ENCODE results near the gene LENG9.

Gene LENG9

DNA sequence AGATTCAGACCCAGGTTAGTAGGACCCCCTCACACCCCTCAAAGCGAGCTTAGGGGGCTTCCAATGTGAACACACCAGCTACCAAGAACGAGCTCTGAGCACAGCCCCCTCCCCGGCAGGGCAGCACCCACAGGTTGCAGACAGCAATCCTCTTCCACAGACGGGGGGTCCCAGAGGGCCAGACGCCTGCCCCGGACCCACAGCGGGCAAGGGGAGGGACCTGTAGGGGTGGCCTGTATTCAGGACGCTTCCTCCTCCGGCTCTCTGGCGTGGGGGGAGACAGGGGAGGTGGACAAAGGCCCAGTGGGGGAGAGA lies 43.6 kb downstream of the LENG9 start:
- no peak for DNase-seq

DNA sequence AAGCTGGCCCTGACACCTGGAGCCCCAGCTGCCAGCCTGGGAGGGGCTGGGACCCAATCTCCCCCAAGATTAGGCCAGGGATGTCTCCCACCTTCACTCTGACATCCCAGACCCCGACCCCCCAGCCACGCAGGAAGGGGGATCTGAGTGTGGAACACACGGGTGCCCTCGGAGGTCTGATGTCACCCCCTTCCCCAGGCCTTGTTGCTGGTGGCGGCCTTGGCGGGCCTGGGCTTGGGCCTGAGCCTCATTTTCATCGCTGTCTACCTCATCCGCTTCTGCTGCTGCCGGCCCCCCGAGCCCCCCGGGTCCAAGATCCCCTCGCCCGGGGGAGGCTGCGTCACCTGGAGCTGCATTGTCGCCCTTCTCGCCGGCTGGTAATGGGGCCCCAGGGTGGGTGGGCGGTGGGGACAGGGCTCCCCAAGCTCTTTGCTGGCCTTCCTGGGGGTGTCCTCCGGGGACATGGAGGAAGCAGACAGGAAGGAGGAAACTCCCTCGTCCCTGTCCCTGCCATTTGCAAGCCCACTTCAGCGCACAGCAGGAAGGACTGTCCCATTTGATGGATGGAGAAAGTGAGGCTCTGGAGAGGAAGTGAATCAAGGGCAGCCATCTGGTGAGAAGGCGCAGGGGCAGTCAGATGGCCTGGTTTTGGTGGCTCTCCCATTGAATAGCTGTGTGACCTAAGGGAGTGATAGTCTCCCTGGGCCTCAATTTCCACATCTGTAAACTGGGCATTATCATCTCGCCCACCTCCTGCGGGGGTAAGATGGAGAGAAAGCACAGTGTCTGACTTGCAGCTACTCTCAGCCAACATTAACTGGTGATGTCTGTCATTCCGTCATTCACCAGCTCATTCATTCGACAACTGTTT lies 44.4 kb downstream of the LENG9 start:
- DNase-seq, result no peak

DNA sequence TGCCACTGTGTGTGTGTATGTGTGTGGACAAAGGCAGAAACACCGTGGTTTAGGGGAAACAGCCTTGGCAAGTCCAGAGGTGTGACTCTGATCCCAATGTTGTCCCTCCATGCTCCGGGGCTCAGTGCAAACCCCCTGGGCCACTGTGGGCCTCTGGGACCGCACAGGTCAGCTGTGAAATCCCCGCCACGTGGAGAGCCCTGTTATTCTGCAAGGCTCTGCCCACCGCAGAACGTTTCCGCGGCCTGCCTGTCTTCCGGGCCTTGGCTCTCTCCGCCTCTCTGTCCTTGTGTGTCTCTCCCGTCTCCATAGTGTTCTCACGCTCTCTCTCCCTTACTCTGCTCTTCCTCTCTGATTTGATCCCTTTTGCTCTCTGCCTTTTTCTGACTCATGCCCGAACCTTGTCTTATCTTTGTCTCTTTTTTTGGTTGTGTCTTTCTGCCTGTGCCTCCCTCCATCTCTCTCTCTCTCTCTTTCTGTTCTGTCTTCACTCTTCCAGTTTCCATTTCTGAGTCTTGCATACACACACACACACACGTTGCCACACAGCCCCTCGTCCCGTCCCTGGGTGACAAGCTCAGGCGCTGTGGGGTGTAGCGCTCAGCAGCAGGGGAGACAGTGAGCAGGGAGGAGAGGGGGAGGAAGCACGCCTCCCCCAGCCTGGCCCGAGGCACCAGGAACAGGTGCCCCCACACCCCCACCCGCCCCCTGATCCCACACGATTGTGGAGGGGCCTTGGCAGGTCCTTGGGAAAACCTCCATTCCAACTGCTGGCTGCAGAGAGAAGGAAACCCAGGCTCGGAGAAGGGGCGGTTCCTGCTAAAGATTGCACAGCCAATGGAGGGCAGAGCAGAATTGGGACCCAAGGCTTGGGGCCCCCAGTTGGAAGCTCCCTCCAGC lies 45.3 kb downstream of the LENG9 start:
- no peak for DNase-seq

DNA sequence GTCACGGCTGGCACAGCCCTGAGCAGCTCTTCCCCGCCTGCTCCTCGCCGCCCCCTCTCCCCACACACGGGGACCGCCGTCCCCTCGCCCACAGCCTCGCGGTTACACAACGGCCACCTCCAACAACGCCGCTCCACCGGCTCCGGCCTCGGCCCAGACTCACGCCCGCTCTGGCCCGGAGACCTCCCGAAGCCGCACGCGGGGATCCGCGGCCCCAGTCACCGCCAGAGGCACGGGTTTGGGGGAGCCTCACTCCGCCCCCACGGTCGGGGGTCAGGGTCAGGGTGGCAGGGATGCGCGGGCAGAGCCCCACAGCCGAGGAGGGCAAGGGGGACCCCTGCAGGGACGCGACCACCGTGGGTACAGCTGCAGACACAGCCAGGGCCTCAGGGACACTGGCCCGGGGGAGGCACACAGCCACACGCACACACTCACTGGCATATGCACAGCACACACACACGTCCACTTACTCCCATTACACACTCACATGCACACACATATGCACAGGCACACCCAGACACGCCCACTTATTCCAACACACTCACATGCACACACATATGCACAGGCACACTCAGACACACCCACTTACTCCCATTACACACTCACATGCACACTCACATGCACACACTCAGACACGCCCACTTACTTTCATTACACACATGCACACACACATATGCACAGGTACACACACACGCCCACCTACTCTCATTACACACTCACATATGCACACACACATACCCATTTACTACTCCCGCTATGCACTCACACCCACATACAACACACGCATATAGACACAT lies 46.7 kb downstream of the LENG9 start:
- no peak for DNase-seq

DNA sequence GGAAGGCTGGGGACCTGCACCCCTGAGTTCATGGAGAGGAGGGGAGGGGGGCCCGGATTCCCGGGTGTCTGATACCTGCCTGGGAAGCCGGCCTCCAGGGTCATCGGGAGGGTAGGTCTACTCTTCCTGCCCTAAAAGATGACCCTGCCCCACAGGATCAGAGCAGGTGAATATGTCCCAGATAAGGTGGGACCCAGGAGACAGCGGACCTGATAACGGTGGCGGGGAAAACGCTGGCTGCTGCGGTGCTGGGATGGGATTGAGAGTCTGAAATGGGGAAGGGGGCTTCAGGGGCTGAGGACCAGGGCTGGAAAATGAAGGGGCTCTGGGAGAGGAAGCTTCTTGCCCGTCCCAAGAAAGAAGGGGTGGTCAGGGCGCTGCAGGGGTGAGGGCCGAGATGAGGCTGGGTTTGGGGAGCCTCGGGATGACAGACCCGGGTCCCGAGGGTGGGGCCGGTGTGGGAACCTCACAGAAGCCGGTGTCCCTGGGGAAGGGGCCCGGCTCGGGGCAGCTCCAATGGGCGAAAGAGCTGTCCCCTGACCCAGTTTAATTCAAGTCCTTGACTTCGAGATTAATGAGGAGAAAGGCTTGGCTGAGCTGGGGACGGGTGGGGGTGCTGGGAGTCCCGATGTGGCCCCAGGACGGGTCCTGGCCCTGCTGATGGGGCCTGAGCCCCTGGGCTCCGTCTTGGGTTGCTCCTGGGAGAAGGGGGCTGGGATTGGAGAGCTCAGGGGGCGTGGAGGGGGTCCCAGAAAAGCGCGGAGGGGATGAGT lies 47.5 kb downstream of the LENG9 start:
- no peak for DNase-seq

DNA sequence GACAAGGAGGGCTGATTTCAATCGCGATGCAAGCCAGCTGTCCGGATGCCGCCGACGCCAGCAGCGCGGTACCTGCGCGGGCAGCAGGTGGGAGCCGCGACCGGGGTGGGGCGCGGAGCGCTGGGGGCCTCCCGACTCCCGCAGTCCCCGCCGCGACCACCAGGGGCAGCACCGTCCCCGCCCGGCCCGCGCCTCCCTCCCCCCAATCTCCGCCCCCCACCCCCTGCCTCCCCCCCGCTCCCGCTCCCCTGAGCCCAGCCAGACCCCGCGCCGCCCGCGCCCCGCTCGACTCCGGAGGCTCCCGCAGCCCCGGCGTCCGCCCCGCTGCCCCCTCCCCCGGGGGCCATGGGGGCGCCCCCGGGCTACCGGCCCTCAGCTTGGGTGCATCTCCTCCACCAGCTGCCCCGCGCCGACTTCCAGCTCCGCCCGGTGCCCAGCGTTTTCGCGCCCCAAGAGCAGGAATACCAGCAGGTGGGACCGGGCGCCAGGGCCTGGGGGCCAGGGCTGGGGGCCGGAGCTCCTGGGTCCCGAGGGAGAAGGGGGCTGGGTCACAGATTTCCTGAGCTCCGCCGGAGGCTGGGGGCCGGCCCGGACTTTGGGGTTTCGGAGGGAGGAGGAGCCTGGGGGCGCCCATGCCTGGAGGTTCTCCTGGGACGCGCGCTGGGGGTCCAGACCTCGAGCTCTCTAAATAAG lies 48.2 kb downstream of the LENG9 start, which contains the start of gene TTYH1:
TTYH1 (plus strand) TSS at position 257 of the 693 bp plus-strand sequence; CDS start at position 346, 89 bp downstream.
- no peak for DNase-seq

DNA sequence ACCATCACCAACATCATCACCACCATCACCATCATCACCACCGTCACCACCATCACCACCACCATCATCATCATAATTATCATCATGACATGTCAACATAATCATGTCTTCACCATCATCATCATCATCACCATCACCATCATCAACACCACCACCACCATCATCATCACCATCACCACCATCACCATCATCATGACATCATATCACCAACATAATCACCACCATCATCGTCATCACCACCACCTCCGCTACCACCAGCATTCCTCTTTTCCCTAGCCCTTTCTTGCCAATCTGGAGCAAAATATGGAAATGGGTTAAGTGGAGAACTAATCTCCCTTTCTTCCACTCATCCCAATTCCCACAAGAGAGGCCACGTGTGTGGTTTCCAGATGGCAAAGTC lies 49.4 kb downstream of the LENG9 start:
- DNase-seq, result no peak

DNA sequence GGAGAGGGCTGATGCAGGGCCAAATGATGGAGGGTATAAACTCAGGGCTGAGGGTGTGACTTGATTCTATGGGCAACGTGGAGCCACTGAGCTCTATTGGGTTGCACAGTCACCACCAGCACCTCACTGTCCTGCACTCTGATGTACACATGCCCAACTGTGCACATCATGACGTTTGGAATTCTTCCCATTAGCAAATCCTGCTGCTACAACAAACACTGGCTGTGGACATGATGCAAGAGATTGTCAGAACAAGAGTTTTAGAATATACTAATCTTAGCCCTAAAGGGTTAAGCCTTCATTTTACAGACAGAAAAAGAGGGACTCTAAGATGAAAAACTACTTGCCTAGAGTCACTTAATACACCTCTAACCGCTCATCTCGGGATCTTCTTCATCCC lies 50.7 kb downstream of the LENG9 start:
- no peak for DNase-seq
